ENCODE measurements around the gene UBFD1.
A peak's percentile ranks its signal among the peaks of the same experiment; 100 is the strongest.
"Not testable (repeated sequence)": the region's sequence is repeated elsewhere in the genome, so short reads cannot be mapped to it uniquely, and the experiment has no call there.

Gene UBFD1

DNA sequence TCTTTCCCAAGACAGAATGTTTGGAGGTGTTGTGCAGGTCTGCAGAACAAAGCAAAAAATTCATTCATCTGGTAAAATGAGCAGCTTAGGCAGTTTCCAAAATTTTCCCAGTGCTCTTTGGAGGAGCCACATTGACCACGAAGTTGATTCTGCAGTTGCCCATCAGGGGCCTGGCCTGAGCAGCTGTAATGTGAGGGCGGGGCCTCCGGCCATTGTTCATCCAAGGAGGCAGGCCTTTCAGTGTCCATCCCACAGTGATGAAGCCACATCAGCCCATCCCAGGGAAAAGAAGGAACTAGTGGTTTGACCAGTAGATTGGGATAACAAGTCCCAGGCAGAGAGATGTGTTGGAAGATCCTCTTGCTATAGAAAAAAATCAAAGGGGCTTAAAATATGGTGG, 10.1 kb downstream of the UBFD1 start:
- DNase-seq (ENCODE audit: low read depth in 2 of 2), result no peak

DNA sequence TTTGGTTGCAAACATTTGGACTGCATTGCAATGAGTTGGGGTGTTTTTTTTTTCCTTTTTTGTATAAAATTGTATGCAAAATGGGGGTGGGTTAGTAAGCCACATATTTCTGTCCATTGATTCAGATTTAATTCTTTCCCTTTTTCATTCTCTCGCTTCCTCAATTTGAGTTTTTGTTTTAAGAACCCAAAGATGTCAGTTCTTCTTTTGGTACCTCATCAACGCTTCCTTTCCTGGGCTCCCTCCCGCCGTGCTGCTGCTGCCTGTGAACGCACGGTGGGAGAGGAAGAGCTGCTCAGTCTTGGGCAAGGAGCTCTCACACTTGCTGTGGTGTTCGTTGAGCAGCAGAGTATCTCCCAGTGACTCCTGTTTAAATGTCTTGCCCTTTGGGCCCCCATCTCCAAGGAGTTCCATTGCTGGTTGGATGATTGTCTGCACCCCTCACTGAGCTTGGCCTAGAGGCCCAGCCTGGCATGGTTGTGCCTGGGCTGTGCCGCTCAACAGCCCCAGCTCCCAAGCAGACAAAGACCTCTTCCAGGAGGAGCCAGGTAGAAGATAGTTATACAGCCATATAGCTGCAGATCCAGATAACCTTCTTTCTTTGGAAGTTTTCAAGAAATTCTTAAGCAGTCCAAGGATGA, 13.6 kb downstream of the UBFD1 start:
- no peak for DNase-seq (ENCODE audit: low read depth in 2 of 2)

GRCh38 chr16:23571895-23572294, 14.4 kb downstream of the UBFD1 start:
- DNase-seq (ENCODE audit: low read depth in 2 of 2), result no peak

GRCh38 chr16:23572394-23572793, 14.9 kb downstream of the UBFD1 start:
- DNase-seq (ENCODE audit: low read depth in 2 of 2), result no peak

DNA sequence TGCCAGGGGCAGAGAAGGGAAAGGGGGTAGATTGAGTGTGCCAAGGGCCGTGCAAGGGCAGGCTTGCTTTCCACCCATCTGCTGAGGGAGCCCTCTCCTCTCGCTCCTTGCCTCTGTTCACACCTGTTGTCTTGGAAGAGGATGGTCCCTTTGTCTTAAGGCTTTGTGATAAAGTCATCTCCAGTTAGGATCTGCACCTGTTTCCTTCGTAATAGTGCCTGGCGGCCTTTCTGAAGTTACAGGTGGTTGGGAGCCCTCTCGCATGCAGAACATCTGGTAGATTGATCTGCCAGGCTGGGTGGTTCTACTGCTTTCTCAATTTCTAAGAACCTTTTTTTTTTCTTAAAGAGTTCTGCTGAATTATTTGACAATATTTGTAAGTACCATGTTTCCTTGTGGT, 16.3 kb downstream of the UBFD1 start:
- no peak for DNase-seq (ENCODE audit: low read depth in 2 of 2)

- no peak for DNase-seq (ENCODE audit: low read depth in 2 of 2)
These were observed 18.3 kb downstream of the UBFD1 start for GRCh38 chr16:23575834-23576233.

- DNase-seq (ENCODE audit: low read depth in 2 of 2), result no peak
These were observed 20.0 kb downstream of the UBFD1 start for GRCh38 chr16:23577493-23577892.

GRCh38 chr16:23578101-23578830, 20.7 kb downstream of the UBFD1 start:
- no peak for DNase-seq (ENCODE audit: low read depth in 2 of 2)

DNA sequence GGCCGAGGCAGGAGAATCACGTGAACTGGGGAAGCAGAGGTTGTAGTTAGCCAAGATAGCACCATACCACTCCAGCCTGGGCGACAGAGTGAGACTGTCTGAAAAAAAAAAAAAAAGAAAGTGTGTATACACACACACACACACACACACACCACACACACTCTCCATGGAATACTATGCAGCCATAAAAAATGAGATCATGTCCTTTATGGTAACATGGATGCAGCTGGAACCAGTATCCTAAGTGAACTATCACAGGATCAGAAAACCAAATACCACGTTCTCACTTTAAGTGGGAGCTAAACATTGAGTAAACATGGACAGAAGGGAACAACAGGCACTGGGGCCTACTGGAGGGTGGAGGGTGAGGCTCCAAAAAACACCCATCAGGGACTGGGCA, 21.8 kb downstream of the UBFD1 start:
- no peak for DNase-seq (ENCODE audit: low read depth in 2 of 2)

- DNase-seq (ENCODE audit: low read depth in 2 of 2), result no peak
These were observed 22.9 kb downstream of the UBFD1 start for GRCh38 chr16:23580391-23580790.

- no peak for DNase-seq (ENCODE audit: low read depth in 2 of 2)
These were observed 24.2 kb downstream of the UBFD1 start for GRCh38 chr16:23581764-23582163.

DNA sequence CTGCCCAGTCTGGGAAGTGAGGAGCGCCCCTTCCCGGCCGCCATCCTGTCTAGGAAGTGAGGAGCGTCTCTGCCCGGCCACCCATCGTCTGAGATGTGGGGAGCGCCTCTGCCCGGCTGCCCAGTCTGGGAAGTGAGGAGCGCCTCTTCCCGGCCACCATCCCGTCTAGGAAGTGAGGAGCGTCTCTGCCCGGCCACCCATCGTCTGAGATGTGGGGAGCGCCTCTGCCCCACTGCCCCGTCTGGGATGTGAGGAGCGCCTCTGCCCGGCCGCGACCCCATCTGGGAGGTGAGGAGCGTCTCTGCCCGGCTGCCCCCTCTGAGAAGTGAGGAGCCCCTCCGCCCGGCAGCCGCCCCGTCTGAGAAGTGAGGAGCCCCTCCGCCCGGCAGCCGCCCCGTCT, 25.7 kb downstream of the UBFD1 start:
- DNase-seq (ENCODE audit: low read depth in 2 of 2), result not testable (repeated sequence)

DNA sequence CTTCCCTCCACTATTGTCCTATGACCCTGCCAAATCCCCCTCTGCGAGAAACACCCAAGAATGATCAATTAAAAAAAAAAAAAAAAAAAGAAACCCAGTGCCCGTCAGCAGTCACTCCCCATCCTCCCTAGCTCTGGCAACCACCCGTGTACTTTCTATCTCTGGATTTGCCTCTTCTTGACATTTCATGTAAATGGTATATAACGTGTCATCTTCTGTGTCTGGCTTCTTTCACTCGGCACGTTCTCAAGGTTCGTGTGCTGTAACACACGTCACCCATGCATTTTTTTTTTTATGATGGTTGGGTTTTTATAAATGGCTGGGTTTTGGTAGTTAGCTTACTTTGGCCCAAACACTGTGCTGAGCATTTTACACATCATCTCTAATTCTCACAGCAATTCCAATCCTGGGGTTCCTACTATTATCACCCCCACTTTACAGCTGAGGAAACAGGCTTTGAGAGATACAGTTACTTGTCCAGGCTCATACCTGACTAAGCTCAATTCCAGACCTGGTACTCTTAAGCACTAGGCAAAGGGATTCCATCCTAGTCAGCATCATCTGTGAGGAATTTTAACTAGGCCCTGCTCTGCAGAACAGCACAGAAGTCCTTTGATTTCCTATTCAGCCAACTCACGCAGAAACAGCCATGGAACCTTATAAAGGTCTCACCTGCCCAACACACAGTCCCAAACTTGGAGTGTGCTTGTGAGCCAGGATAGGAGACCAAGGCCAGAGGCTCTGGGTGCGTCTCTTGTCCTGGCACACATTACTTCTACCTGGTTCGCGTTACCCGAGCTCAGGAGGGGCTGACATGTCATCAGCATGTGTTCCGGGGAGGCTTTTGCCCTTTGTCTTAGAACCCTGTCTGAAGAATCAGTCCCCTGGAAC, 26.9 kb downstream of the UBFD1 start:
- no peak for DNase-seq (ENCODE audit: low read depth in 2 of 2)

GRCh38 chr16:23587726-23588125, 30.2 kb downstream of the UBFD1 start:
- no peak for DNase-seq (ENCODE audit: low read depth in 2 of 2)

- no peak for DNase-seq (ENCODE audit: low read depth in 2 of 2)
These were observed 32.7 kb downstream of the UBFD1 start for GRCh38 chr16:23590181-23590580.

DNA sequence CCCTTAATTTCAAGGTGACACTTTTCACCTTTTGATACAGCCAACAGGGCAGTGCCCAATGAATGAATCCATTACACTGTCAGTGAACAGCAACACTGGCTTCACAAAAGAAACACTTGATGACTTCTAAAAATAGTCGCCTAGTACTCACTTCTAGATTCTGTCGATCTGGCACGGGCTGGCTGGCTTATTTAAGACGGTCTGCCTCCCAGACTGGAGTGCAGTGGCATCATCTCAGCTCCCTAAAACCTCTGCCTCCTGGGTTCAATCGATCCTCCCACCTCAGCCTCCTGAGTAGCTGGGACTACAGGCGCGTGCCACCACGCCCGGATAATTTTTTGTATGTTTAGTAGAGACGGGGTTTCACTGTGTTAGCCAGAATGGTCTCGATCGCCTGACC, 36.7 kb downstream of the UBFD1 start:
- DNase-seq (ENCODE audit: low read depth in 2 of 2), result no peak

DNA sequence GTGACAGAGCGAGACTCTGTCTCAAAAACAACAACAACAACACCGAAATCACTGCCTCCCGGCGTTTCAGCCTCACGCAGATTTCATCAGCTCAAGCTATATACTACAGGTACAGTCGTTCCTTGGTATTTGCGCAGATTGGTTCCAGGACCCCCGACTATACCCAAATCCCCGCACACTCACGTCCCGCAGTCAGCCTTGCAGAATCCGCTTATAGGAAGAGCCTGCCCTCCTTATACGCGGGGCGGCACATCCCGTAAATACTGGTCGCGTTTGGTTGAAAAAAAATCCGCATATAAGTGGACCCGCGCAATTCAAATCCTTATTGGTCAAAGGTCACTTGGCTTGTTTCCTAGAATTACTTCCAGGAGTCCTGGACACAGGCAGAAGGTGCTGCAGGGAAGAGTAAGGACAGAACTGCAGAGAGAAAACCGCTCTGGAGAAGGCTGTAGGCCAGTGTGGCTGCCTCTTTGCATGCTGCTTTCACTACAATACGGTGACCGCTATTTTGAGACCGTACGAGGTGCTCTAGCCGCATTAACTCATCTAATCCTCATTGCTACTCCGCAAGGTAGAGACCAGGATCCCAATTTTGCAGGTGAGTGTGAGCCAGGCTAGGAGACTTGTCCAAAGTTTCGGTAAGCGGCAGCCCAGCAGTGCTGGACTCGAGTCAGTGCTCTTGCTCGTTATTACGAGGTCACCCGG, 37.9 kb downstream of the UBFD1 start:
- DNase-seq (ENCODE audit: low read depth in 2 of 2), result no peak

GRCh38 chr16:23595951-23596720, 38.6 kb downstream of the UBFD1 start, which contains the start of gene NDUFAB1:
NDUFAB1 (minus strand) TSS chr16:23596316; CDS start chr16:23596290, 26 bp downstream.
- peak; percentile 77 to 80 for DNase-seq (ENCODE audit: low read depth in 2 of 2)

DNA sequence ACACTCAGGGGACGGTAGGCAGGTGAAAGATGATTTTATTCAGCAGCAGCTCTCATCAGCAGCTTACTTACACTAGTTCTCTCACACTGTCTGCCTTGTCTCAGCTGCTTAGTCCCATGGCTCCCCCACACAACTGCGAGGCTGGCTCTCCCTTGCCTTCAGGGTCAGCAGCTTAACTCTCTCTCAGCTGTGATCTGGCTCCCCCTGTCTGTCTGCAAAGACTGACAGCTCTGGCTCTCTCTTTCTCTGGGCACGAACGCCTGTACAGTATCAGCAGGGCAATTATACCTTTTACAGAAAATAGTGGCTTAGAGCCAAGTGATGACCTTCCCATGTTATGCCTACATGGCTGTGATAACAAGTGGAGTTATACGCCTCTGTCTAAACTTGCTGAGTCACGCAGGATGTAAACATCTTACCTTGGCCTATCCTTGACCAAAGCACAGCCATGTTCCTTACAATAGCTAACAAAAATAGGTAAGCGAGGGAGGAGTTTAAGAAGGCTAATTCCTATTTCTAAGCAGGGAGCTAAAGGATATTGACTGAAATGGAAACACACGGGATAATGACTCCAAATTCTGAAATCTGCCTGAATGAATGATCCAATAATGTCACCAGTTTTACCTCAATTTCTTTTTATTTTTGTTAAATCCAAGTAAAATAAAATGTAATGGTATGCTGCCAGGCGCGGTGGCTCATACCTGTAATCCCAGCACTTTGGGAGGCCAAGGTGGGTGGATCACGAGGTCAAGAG, 39.7 kb downstream of the UBFD1 start:
- no peak for DNase-seq (ENCODE audit: low read depth in 2 of 2)

DNA sequence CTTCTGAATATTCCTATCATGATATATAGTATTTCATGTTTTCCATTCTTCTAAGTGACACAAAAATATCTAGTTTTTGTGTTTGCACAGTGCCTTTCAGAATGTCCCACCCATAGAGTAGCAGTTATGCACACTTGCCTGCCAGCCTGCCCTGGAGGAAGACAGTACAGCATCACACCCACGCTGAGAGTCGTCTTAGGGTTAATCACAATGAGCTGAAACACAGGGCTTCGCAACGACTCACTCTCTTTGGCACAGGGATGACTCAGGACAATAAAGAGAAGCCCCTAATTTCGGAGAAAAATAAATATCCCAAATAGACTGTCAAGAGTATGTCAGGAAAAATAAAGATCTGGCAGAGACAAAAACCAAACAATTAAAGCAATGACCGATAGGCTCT, 50.2 kb downstream of the UBFD1 start:
- DNase-seq (ENCODE audit: low read depth in 2 of 2), result no peak

Data from activated CD8-positive, alpha-beta memory T cell treated with anti-CD3 and anti-CD28 coated beads for 4 hours (primary cell).